Heart left ventricle (tissue), 16 donors: ENCODE measurements around the gene TRIM59. TPM values are rescaled to one million over a fixed set of nuclear protein-coding genes. Genes with fewer than 3 reads are reported as not detected.

Experiments used
- ATAC-seq, 4 donors: fragments of 200-7000 bp; cut with Tn5 transposase; one replicate each; pipeline ENCODE4 v1.9.1; 2020 to 2022; ENCODE audit warnings: moderate library complexity in 4 of 4, mild to moderate bottlenecking in 3 of 4, moderate number of reproducible peaks in 1 of 4
- DNase-seq, 5 donors: peaks; one replicate each; pipeline ENCODE4 v3.0.0-alpha.2; 2020
- H3K27ac ChIP-seq, 12 donors: fragments of 200-600 bp; sonication (generic) in 4 of 12; one replicate each; pipeline versions ENCODE4 v1.5.0 to v1.8.0; 2016 to 2022; ENCODE audit warnings: mild to moderate bottlenecking in 2 of 12
- H3K27me3 ChIP-seq, 9 donors: fragments of 200-600 bp; sonication (generic) in 2 of 9; one replicate each; pipeline versions ENCODE4 v1.5.1 to v1.8.0; 2016 to 2022; ENCODE audit warnings: mild to moderate bottlenecking in 3 of 9
- H3K36me3 ChIP-seq, 9 donors: fragments of 200-600 bp; sonication (generic) in 2 of 9; one replicate each; pipeline versions ENCODE4 v1.5.0 to v1.8.0; 2018 to 2022; ENCODE audit warnings: mild to moderate bottlenecking in 2 of 9
- H3K4me1 ChIP-seq, 12 donors: fragments of 200-600 bp; sonication (generic) in 4 of 12; one replicate each; pipeline versions ENCODE4 v1.5.0 to v1.8.0; 2016 to 2022; ENCODE audit warnings: mild to moderate bottlenecking in 3 of 12
- H3K4me3 ChIP-seq, 12 donors: fragments of 200-600 bp; sonication (generic) in 4 of 12; one replicate each; pipeline versions ENCODE4 v1.5.0 to v1.8.0; 2017 to 2022; ENCODE audit warnings: mild to moderate bottlenecking in 9 of 12, moderate library complexity in 4 of 12
- H3K9me3 ChIP-seq, 12 donors: fragments of 200-600 bp; sonication (generic) in 4 of 12; one replicate each; pipeline versions ENCODE4 v1.5.0 to v1.8.0; 2016 to 2022; ENCODE audit warnings: mild to moderate bottlenecking in 1 of 12
- CTCF ChIP-seq, 12 donors: fragments of 200-600 bp; sonication (generic) in 4 of 12; IDR thresholded peaks; one replicate each; pipeline versions ENCODE4 v1.5.0 to v1.8.0; 2018 to 2022; ENCODE audit warnings: antibody characterized with exemption in 12 of 12, mild to moderate bottlenecking in 5 of 12
- POLR2A ChIP-seq, 2 donors: fragments of 450-650 bp; IDR thresholded peaks; one replicate each; pipeline ENCODE4 v1.6.1; 2017; ENCODE audit warnings: antibody characterized with exemption in 2 of 2, mild to moderate bottlenecking in 2 of 2, moderate library complexity in 2 of 2
- WGBS, 4 donors: extraction: QIAGEN DNeasy Blood & Tissue Kit in 2 of 4; methylation state at CpG; one replicate each; pipeline versions ENCODE4 v1.1.5 to v1.1.7; 2013 to 2018; 5-methylcytosine and 5-hydroxymethylcytosine counted together
- intact Hi-C, 10 donors: fragments of 100-400 bp; cut with DNase I; formaldehyde crosslinking; loops; one replicate each; pipeline versions ENCODE4 v1.11.1 to v1.14.2; 2022
- polyA plus RNA-seq, 2 donors: library from polyadenylated mRNA; stranded (reverse); fragments of 200-250 nt; gene quantifications; one replicate each; pipeline ENCODE4 v1.2.3, GENCODE V29; 2013
- total RNA-seq, 9 donors: library from RNA; depleted of rRNA in 2 of 9; stranded (reverse); fragments of >200 nt in 2 of 9; fragmentation: NEBNext Ultra II Directional in 3 of 9; extraction: Animal tissue kit (Norgen Biotek cat#: 25700) in 3 of 9; gene quantifications; one replicate each; pipeline versions ENCODE4 v1.1.0 to v1.2.4, GENCODE V29; 2016 to 2023
- donor health status: ischemic (EF 13 %, LVEDD 7.1; RV severe dilation, severe dysfunction).
- donor health status: healthy with polysubstance abuse.
- donor health status: DM: no; HTN: yes; CAD: no.
- donor health status: DM: no; HTN: no; CAD: no.
- donor health status: ischemic (EF 25% LVEDD 6.9; RV normal size, moderate dysfunction).
- donor health status: ischemic (EF 25% LVEDD 5.7; RV mildly dilated, moderate dysfunction).
- donor health status: healthy.
- donor health status: DM: yes; HTN: yes; CAD: no.
- donor health status: ischemic (EF 35%, LVEDD 5.7; RV mildly dilated, moderate dysfunction).
- donor health status: nonischemic (EF 11% LVEDD 7.7; RV severe dilation, severe dysfunction).
- donor health status: DM: yes; HTN: yes; CAD: no.
- donor health status: PGD.
- donor health status: ischemic (EF 29% LVEDD 5.4; RV normal size, mild dysfunction).
- donor health status: nonischemic (EF 23%, LVEDD 6.1; RV moderate dilation, normal function).

Gene TRIM59
- total and polyA plus RNA-seq, 11 donors, result 0.16 to 3.1 (median 0.32) TPM

- Histone ChIP-seq H3K4me3 (no peak overlapping the region), H3K4me1 (no peaks in the 10 kb centered on the region), H3K36me3 (peaks cover 0 to 63% (median 52%) of the 10 kb centered on the region in 9 donors), H3K27ac (no peak overlapping the region), H3K9me3 (no peaks in the 10 kb centered on the region), H3K27me3 (no peaks in the 10 kb centered on the region)
- no peak for TF ChIP-seq CTCF (IDR thresholded peaks at IDR 0.05)
- DNase-seq (no peak), ATAC-seq (no peak)
- intact Hi-C loops, result no loop called here
- WGBS, 4 donors, result 79 to 98% (median 91%) methylated on average over 2 of the region's 2 CpGs
Measured at GRCh38 chr3:160435095-160435494, 14.5 kb downstream of the TRIM59 start.

GRCh38 chr3:160434071-160434470 lies 15.5 kb downstream of the TRIM59 start:
- Histone ChIP-seq H3K27me3 (no peaks in the 10 kb centered on the region), H3K27ac (no peak overlapping the region), H3K9me3 (no peaks in the 10 kb centered on the region), H3K4me3 (no peak overlapping the region), H3K36me3 (peaks cover 0 to 73% (median 63%) of the 10 kb centered on the region in 9 donors), H3K4me1 (no peaks in the 10 kb centered on the region)
- no peak for DNase-seq
- 71 to 79% (median 74%) methylated on average over 2 of the region's 2 CpGs for WGBS, 4 donors
- intact Hi-C loops, result no loop called here
- no peak for ATAC-seq
- TF ChIP-seq CTCF (IDR thresholded peaks at IDR 0.05) (no peak), POLR2A (IDR thresholded peaks at IDR 0.05) (no peak)

GRCh38 chr3:160427832-160428424 lies 21.7 kb downstream of the TRIM59 start:
- no peaks in the 10 kb centered on the region for H3K9me3 ChIP-seq
- intact Hi-C loops, result no loop called here
- TF ChIP-seq POLR2A (IDR thresholded peaks at IDR 0.05) (no peak), CTCF (IDR thresholded peaks at IDR 0.05) (no peak)
- no peak overlapping the region for H3K4me3 ChIP-seq
- DNase-seq, result no peak
- no peaks in the 10 kb centered on the region for H3K27me3 ChIP-seq
- no peak overlapping the region for H3K27ac ChIP-seq
- no peak for ATAC-seq
- H3K36me3 ChIP-seq, result peaks cover 0 to 100% (median 94%) of the 10 kb centered on the region in 9 donors
- H3K4me1 ChIP-seq, result no peaks in the 10 kb centered on the region
- 93 to 96% (median 95%) methylated on average over 11 of the region's 11 CpGs for WGBS, 4 donors

- ATAC-seq, result no peak
- DNase-seq, result no peak
- 66 to 95% (median 86%) methylated on average over 3 of the region's 3 CpGs for WGBS, 4 donors
- TF ChIP-seq POLR2A (IDR thresholded peaks at IDR 0.05) (no peak), CTCF (IDR thresholded peaks at IDR 0.05) (no peak)
- Histone ChIP-seq H3K4me3 (no peak overlapping the region), H3K27ac (no peak overlapping the region), H3K4me1 (peaks cover 0 to 12% (median 0%) of the 10 kb centered on the region in 12 donors), H3K36me3 (peaks cover 0 to 97% (median 93%) of the 10 kb centered on the region in 9 donors), H3K9me3 (no peaks in the 10 kb centered on the region), H3K27me3 (no peaks in the 10 kb centered on the region)
- intact Hi-C loops, result loop anchor here in 4 of 10 donors (5.0 to 10.0 kb wide), 3 partner anchors 253 to 380 kb away; no protein-coding TSS in a partner anchor
Measured at GRCh38 chr3:160417311-160417710, 32.3 kb downstream of the TRIM59 start.
